T-helper 9 cell (primary cell): Measurements from ENCODE around the gene ERG.

Source experiments
- DNase-seq: peaks from one replicate; pipeline ENCODE4 v3.0.0-alpha.2; 2020

ERG gene

DNA sequence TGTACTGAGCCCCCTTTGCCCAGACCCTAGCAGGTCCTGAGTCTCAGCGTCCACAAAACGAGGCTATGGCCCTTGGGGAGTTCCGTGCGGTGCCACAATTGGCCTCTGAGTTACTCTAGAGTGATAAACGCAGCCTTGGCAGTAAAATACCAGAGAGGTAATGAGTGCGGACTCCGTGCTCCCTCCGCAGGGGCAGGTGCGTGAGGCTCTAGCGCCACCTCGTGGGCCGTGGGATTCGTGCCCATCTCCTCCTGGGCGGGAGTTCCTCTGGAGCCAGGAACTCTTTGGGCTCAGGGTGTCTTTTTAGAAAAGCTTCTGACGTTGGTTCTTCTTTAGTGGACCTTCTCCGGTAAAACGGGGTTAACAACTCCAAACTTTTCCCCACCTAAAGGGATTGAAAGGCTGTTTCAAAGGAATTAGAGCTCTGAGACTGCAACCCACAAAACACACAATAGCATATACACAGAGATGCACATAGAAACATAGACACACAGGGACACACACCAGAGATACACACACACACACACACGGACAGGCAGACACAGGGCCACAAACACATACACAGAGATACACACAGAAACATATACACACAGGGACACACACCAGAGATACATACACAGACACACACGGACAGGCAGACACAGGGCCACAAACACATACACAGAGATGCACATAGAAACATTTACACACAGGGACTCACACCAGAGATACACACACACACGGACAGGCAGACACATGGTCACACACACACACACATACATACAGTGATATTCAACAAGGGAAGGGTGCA lies 142.1 kb downstream of the ERG start:
- DNase-seq, result peak; percentile 53

DNA sequence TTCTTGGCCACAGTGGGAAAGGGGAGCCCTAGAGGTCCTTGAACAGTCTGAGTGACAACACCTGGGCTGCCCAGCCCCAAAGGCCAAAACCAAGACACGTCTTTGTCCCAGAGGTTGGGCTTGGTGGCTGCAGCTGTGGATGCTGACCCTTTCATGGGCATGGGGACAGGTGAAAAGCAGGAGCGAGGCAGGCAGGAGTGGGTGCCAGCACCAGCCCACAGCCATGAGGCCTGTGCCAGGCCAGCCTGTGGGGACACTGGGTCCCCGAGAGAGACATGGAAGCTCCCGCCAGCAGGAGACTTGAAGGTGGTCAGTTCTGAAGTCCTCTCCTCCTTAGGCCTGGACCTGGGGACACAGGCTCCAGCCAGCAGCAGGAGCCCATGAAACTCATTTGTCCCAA lies 142.9 kb downstream of the ERG start:
- no peak for DNase-seq

DNA sequence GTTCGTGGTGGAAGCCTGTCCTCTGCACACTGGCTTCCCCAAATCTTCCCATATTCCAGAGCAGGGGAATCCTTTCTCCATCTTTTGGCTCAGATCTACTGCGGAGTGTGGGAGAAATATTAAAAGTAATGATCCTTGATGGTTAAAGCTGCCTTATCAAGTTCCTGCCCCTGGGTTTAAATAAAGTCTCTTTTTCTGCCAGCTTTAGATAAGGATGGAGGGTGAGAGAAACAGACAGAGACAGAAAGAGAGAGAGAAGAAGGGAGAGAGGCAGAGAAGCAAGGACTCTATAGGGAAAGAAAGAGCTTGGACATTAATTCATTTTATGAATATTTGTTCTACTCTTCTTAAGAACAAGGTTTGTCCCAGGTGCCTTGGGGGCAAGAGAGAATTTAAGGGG lies 143.5 kb downstream of the ERG start:
- no peak for DNase-seq

DNA sequence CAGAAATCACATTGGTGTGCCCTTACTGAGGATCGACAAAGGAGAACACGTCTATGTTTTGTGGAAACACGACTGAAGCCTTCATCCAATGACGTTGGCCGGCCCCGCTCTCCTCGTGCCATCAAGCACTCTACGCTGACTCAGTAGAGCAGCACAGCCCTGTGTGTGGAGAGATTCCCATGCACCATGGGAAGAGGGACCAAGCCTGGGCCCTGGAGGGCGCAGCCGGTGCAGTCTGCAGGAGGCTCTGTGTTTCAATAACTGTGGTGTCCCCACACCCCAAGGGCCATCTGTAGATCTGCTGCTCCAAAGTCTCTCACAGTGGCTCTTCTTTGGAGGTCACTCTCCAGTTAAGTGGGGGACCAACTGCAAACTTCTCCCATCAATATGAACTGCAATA lies 144.0 kb downstream of the ERG start:
- no peak for DNase-seq

DNA sequence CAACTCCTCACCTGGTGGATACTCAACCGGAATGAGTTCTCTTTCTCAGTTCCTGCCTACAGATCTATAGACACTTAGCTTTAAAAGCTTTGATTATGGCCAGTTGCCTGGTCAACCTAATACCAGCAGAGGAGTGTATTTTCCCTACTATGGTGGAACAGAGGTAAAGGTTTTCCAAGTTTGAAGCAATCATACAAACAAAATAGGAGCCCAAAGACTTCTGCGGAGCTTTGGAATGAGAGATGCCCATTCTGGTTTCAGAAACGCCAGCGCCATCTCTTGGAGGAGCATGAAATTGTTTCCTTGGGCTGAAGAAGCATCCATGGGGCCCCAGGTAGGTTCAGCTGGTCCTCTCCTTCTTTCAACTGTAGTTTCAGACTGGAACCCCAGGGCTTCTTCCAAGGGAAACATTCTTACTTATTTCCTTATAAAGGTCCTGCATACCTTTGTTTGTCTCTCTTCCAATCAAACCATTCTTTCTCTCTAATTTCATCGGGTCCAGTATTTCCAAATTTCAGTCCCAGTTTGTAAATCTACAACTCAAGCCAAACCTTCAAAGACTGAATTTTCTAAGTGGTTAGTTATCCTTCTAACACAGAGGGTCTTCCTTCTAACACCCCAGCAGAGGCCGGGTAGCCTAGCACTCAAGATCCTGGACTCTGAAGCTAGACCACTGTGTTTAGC lies 145.6 kb downstream of the ERG start:
- peak; percentile 13 for DNase-seq

DNA sequence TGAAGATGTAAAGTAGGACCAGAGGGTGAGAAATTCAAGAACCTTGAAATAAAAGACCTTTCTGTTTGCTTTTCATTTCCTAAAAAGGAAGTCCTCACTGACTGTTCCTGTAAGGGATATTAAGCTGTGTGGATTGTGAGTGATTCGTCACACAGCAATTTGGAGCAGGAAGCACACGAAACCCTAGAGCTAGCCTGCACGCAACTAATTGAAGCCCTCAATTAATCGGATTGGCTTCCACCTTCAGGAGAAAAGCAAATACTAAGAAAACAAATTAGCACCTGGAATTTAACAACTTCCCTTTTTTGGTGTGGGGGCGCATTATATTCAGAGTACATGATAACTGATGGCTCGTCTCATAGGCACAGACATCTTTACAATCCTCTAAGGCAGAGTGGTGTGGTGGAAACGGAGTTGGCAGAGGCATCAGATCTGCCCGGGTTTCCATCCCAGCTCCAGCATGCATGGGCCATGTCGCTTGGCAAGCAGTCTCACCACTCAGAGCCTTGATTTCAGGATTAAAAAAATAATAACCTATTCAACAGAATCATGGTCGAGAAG lies 146.2 kb downstream of the ERG start:
- DNase-seq, result no peak

DNA sequence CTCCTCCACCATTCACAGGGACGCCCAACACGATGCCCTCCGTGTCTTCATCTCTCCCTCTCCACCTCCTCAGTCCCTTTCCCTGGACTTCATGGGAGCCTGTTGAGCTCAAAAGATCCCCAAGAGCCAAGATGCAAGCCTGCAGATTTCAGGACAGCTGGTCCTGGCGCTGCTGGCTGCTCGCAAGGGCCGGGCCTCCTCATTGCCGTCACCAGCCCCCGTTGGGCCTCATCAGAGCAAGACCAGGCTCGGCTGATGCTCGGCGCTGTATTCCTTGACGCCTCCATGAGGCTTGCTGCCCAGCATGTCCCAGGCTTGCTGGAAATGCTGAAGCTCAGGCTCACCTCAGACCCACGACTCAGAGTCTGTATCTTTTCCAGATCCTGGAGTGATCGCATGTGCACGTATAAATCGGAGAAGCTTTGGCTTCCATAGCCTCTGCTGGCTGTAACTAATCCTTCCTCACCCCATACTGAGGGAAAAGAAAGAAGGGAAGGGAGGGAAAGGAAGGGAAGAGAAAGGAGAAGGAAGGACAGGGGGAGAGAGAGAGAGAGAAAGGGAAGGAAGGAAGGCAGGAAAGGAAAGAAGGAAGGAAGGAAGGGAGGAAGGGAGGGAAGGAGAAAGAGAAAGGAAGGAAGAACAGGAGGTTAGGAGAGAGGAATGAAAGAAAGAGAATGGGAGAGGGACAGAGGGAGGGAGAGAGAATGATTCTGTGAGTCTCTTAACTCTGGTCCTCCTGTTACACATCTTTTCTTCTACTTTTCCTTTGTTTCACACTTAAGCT lies 146.9 kb downstream of the ERG start:
- DNase-seq, result no peak

DNA sequence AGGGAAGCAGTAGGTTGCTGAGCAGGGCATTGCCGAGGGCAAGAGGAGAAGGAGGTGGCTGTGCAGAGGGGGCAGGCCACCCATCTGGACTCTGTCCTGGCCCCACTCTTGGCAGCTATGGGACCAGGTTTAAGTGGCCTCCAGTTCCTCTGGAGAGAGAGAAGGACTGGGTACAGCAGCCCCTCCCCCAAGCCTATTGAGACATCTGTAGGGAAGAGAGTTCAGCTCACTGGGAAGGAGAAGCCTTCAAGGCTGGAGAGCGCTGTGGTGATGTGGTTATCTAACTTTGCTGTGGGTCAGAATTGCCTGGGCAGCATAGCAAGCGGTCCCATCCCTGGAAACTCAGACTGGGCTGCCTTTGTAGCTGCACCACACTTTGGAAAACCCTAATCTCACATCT lies 147.6 kb downstream of the ERG start:
- DNase-seq, result no peak

DNA sequence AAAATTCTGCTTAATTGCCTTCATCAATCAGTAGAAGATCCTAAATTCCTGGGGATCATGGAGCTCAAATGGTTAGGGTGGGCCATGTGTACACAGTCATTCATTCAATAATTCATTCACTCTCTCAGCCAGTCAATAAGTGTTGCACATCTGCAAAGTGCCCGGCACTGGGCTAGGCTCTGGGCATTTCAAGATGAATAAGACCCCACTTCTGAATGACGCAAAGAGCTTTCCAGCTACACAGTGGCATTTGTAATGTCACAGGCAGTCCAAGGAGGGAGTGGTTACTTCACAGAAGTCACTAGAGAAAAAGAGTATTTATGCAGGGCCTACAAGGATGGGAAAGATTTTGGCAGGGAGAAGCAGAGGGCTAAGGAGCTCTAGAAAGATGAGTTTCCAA lies 148.3 kb downstream of the ERG start:
- DNase-seq, result no peak

DNA sequence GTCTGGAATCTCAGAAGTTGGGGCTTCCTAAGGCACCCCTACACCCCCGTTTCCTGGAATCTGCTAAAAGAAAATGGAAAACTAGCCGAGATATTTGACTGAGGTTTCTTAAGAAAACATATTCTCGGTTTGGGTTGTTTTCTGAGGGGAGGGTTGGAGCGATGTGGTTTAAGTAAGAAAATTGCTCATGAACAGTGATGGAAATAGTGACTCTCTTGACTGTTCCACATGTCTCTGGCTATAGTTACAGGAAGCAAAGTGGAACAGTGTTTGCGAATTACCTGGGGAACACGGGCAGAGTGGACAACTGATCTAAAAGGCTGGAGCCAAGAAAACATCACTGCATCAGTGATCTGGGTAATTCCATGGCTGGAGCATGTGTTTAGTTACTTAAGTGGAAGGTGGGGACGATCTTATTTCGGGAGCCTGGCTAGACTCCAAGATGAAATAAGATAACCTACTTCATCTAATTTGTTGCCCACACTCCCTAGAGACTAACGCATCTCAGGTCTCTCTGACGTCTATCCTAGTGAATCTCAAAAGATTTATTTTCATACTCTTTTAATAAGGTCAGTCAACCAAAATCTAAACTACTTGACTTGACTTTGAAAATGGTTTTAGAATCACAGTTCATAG lies 149.0 kb downstream of the ERG start:
- DNase-seq, result no peak

DNA sequence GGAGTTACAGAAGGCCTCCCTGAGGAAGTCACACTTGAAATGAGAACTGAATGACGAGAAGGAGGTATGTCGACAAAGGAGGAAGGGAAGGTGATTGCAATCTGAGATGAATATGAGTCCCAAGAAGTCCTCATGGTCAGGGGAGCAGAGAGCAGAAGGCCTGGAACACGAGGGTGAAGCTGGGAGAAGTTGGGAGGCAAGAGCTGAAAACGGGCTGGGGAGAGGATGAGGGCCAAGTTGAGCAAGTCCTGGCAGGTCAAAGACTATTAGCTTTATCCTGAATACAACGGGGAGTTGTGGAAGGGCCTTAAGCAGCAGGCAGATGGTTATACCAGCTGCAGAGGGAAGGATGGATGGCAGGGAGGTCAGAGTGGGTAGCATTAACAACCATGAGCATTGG lies 152.0 kb downstream of the ERG start:
- DNase-seq, result no peak

DNA sequence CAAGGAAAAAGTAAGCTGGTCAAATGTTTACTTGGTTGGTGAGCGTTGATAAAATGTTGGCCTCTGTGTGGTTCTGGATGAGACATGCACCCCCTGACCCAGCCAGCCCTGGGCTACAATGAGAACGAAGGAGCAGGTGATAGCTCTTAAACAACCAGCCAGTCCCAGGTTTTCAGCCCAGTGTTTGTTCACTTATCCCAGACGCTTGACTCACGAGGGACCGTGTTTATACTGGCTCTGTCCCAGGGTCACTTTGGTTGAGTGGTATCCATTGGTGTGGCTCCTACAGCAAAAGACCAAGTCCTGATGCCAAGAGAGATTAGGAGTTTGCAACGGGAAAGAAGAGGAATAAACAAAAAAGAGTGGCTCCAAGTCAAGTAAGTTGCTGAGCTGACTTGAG lies 154.6 kb downstream of the ERG start:
- DNase-seq, result no peak

DNA sequence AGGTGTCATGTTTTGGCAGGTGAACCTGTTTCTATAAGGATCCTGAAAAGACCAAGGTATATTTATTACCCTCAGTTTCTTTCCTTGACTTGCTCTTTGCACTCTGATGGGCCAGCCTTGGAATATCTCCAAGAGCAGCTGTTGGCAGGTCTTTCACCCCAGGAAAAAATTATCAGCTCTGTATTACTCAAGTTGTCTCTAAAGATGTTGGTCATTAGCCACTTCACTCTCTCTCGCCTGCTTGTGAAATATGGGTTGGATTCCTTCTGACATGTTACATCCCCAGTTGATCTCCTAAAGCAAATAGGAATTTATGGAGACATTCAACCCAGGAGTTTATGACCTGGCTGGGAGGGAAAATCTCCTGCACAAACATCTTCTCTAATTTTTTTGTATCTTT lies 155.5 kb downstream of the ERG start:
- DNase-seq, result no peak

DNA sequence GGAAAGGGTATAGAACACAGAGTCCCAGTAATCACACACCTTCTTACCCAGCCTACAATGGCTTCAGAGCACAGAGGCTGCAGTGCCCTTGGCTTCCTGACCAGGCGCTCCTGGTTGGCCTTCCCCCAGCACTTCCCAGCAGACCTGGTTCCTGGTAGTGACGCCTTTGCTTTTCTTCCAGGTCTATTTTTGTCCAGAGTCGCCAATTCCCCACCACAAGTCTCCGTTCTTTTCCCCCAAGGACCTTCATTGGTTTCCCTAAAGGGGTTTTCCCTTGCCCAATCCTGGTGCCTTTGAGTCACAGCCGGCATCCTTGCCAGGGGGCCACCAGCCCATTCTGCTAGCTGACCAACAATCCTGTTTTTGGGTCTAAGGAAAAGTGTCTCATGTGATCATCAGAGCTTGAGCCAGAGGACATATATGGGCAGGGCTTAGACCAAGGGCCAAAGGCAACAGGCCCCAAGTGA lies 156.7 kb downstream of the ERG start:
- DNase-seq, result no peak

DNA sequence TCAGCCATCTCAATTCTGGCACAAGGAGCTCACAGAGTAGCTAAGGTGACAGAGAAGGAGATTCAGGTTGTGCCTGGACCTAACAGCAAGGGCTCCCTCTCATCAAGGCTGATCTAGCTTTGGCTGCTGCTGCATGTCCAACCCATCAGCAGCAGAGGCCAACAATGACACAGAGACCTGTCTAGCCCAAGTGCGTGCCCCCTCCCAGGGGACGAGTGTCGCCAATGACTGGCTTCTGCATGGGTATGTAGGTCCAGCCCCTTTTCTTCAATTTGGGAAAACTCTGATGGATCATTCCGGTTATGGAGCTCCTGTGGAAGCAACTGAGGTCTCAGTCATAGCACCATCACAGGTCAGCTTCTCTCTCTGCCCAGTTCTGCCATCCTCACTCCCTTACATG lies 158.1 kb downstream of the ERG start:
- DNase-seq, result no peak

DNA sequence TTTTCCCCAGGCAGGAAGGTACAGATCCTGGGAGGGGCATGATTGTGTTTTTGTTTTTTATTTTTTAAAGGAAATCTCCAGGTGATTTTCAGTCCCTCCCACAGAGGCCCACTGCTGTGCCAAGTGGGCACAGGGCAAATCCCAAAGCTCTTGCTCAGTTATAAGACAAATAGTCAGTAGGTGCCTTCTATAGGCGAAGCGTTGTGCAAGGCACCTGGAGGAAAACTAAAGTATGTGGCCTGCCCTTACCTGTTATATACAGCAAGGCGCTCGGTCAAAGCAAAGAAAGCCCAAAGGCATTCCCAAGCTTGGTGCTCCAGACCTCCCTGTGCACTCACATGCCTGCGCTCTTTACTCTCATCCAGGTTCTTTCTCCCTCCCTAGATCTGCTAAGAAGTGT lies 160.5 kb downstream of the ERG start:
- no peak for DNase-seq

DNA sequence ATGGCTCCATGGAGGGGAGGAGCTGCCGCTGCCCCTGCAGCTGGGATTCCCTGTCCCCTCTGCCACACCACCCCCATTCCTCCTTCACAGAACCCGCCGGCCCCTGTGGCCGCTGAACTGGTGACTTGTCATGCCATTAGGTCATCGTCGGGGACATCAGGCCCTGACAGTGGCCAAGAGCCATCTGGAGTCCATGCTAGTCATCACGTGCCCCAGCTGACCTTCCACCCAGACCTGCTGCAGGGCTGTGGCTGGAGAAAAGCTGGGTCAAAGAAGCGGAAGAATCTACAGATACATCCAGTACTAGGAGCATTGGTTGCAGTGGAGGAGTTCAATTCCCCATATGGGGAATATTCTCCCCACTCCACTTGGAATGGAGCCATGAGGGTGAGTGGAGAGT lies 163.4 kb downstream of the ERG start:
- DNase-seq, result no peak

DNA sequence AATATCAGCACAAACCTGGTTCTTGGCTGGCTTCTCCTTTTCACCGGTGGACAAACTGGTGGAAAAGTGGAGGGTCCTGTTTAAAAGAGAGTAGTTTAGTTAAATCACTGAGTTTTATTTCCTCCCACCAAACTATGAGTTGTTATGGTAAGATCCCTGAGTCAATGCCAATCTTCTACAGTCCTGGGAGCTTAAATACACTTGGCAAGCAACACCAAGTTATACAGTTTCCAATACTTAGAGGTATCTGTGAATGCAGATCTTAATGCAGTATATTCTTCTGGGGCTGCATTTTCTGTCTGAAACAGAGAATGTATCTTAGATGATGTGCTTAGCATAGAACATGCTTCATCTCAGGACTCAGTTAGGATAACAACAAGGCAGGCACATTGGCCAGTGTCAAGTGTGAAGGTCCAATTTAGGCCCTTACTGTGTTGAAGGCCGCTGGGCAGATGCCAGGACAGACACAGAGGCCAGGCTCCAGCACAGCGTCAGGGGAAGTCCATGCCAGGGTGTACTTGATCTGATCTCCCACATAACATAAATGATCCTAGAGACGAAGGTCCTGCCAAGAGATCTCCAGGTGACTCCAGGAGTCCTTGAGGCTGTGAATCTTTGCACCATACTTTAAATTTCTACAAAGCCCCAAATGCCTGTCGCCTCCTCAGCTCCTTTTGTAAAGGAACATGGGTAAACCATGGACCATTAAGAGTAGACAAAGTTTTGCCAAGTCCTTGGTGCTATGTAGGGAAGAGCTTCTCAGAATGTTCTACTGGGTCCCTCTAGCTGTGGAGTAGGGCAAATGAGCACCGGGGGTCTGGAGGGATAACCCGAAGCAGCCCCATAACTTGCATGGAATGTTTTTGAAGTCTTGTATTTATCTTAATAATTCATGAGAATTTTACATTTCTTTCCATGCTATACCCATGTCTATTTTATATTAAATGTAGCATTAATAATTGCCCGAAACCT lies 164.7 kb downstream of the ERG start:
- no peak for DNase-seq

DNA sequence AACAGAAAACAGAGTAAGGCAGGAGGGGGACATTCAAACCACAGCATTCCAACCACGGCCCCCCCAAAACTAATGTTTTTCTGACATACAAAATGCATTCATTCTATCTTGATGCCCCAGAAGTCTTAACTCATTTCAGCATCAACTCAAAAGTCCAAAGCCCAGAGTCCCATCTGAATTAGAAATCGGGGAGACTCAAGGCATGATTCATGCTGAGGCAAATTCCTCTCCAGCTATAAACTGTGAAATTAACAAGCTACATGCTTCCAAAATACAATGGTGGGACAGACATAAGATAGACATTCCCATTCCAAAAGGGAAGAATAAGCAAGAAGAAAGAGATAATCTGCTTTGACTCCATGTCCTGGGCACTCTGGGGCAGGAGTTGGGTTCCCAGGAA lies 167.6 kb downstream of the ERG start:
- DNase-seq, result no peak
